NCI-H82 treated with DMSO at 0.1 percent for 48 hours (cell line): Measurements from ENCODE around the gene XPNPEP2.

Experiments used
- DNase-seq: peaks from one replicate; lab custom pipeline; 2025; ENCODE audit not compliant: unreplicated experiment; lab: John Stamatoyannopoulos, UW

The XPNPEP2 gene

DNA sequence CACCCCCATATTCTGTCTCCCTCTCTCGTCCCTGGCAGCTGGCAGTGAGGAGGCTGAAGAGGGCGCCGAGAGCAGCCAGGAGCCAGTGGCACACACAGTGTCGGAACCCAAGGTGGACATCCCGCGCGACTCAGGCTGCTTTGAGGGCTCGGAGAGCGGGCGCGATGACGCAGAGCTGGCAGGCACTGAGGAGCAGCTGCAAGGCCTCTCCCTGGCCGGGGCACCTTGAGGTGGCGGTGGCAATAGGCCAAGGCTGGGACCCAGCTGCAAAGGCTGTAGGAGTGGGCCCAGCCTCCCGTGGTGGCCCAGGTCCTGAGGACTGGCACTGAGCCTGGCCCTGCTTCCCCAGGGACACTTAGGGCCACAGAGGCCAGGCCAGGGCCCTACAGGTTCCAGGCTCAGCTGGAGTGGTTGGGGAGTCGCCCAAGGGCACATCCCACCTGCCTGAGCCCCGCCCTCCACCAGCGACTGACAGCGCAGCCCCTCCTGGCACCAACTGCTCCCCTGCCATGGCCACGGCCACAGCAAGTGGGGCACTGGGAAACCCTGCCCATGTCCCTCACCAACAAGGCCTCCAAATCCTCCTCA lies 54.9 kb downstream of the XPNPEP2 start:
- DNase-seq = no peak

DNA sequence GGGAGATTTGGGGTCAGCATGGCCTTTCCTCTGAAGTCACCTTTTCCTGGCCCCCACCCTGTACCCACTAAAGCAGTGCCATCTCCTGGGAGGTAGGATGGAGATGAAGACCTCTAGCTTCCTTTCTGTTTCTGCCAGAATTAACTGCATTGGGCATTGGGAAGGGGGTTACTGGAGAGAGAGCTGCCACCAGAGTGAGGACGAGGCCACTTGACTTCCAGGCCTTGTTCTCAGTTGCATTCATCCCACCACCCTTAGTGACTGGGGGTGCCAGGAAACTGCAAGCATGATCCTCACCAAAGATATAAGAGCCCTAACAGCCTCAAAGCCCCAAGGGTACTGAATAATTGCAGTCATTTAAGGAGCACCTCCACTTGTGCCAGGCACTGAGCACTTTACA lies 56.8 kb downstream of the XPNPEP2 start:
- DNase-seq = no peak

DNA sequence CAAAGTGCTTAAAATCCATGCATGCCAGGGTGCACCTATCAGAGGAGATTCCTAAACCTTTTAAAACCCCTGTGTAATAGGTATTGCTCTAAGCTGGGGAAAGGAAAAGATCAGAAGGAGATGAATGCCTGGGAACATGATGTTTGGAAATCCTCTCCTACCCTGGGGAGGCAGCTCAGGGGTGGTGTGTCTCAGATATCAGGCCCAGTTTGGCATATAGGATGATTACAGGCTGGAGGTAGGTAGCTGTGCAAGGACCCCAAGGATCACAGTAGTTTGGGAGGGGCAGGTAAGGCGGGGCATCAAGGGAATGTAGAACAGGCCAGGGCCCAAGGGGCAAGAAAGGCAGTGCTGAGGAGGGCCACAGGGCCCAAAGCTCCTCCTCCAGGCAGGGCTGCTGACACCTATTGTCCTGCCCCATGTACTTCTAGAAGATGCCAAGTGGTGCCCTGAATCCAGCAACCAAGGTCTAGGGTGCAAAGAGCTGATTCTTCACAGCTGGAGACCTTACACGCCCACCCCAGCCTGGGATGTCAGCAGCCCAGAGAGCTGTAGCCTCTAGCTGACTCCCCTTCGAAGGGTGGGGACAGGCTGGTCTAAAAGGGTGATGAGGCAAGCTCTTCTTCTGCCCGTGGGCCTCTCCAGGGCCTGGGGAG lies 58.6 kb downstream of the XPNPEP2 start:
- no peak for DNase-seq

DNA sequence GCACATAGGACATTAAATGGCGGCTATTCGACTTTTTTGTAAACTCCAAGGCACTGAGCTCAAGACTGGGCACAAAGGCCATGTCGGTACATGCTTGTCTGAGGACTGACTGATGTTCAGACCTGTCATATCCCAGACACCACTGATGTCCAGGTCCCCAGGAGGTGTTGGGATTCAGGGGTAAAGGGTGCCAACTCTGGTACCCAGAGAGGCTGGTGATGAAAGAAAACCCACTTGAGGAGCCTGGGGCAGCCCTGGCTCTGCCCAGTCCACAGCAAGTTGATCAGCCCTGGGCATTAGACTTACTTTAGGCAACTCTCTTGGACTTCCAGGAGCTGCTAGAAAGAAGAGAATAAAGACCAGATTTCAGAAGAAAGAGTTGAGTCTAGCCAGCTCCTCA lies 59.7 kb downstream of the XPNPEP2 start:
- no peak for DNase-seq

DNA sequence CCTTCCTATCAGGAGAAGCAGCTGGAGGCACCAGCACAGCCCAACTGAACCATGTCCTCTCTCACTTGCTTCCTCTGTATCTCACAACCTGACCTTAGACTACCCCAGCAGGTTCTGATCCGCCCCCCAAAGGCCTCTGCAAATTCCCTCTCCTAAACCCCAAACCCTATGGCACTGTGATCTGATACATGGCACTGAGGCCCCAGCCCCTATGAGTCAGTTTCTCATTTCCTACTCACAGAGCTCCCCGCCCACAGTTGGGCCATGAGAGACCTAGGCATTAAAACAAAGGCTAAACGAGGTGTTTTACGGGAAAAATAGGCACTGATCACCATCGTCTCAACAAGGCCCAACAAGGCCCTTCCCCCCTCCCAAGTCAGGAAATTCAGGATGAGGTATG lies 60.1 kb downstream of the XPNPEP2 start:
- no peak for DNase-seq

DNA sequence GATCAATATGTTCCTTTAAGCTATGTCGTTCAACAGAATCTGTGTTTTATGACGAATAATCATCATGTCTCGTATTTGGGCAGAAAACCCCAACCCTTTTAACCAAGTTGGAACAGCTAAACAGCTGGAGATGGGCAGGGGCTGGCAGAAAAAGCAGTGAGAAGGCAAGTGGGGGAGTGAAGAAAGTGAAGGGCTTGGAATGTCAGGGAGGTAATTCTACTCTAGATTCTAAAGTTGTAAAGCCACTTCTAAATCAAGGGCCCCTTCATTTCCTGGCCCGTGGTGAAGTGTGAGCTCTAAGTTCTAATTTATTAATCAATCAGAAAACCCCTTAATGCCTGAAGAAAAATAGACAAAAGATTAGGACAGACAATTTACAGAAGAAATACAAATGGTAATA lies 61.4 kb downstream of the XPNPEP2 start:
- no peak for DNase-seq

DNA sequence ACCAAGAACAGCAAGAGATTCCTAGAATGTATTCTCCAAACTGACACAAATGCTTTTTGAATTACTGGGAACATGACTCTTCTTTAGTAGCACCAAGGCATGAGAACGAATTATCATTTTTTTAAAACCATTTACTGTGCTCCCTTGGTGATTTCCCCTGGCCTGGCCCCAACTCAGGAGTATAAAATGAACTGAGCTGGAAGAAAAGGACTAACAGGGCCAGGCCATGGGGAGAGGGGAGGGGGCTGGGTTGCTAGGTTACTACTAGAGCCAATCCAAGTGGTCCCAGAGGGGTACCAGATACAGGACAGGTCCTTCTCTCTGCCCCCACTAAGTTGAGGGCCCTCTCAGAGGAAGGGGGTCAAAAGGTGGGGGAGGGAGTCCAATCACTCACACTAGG lies 64.1 kb downstream of the XPNPEP2 start:
- no peak for DNase-seq

DNA sequence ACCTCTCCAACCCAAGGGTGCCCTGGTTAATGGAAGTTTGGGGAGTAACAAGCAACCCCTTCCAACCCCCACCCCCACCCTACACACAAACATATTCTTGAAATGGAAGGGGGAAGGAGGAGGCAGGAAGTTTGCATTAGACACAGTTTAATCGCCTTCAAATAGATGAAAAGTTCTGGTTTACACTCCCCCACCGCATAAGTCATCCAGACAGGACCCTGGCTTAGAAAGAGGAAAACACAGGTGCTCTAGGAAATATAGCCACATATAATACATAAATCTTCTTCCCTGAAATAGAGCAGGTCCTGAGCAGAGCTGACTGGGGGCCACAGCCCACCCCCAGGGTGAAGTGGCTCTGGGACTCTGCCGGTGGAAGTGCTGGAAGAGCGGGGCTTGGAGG lies 66.0 kb downstream of the XPNPEP2 start:
- DNase-seq = no peak

DNA sequence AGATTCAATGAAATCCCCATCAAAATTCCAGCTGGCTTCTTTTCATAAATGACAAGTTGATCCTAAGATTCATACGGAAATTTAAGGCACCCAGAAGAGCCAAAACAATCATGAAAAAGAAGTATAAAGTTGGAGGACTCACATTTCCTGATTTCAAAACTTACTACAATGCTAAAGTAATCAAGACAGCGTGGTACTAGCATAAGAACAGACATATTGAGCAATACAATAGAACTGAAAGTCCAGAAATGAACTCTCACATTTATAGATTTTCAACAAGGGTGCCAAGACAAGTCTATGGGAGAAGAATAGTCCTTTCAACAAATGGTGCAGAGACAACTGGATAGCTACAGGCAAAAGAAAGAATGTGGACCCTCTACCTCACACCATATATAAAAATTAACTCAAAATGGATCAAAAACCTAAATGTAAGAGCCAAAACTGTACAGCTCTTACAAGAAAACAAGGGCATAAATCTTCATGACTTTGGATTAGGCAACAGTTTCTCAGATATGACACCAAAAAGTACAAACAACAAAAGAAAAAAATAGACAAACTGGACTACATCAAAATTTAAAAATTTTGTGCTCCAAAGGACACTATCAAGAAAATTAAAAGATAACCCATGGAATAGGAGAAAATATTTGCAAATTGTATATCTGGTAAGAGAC lies 69.5 kb downstream of the XPNPEP2 start:
- no peak for DNase-seq

DNA sequence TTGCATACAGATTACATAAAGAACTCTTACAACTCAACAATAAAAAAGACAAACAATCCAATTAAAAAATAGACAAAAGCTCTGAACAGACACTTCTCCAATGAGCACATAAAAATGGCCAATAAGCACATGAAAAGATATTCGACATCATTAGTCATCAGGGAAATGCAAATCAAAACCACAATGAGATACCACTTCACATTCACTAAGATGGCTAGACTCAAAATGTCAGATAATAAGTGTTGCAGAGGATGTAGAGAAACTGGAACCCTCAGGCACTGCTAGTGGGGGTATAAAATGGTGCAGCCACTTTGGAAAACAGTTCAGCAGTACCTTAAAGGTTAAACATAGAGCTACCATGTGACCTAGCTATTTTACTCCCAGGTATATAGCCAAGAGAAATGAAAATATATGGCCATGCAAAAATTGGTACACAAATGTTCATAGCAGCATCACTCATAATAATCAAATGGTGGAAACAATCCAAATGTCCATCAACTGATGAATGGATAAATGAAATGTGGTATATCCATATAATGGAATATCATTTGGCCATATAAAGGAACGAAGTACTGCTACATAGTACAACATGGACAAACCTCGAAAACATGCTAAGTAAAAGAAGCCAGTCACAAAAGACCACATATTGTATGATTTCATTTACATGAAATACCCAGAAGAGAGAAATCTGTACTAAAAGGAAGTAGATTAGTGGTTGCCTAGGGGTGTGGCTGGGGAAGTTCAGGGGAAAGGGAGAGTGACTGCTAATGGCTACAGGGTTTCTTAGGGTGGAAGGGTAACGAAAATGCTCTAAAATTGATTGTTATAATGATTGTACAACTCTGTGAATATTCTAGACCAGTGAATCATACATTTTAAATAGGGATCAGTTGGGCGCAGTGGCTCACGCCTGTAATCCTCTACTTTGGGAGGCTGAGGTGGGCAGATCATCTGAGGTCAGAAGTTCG lies 70.3 kb downstream of the XPNPEP2 start:
- no peak for DNase-seq

DNA sequence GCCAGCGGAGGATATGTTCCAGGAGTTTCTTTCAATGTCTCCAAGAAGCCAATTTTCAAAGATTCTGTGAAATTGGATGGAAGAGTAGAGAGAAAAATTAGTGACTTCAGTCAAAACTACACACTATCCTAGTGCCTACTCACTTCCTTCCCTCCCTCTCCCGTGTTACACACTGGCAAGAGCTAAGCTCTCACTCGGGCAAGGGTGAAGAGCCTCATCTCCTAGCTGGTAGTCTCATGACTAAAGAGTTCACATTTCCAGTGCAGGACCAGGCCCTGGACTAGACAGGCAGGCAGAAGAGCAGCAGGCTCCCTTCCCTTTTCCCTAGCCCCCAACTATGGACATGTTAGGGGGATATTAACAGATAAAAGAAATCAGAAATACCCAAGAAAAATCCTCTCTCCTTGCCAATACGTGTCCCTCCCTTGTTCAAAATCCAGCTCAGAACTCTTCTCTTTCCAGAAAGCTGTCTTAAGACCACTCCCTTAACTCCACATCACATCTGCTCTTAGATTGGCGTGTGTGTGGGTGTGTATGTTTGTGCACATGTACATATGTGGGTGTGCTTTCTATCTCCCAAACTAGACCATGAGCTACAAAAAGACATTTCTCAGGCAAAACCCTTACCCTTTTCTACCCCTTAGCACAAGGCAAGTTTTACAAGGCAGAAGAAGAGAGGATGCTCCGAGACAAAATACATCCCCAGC lies 75.0 kb downstream of the XPNPEP2 start:
- no peak for DNase-seq

DNA sequence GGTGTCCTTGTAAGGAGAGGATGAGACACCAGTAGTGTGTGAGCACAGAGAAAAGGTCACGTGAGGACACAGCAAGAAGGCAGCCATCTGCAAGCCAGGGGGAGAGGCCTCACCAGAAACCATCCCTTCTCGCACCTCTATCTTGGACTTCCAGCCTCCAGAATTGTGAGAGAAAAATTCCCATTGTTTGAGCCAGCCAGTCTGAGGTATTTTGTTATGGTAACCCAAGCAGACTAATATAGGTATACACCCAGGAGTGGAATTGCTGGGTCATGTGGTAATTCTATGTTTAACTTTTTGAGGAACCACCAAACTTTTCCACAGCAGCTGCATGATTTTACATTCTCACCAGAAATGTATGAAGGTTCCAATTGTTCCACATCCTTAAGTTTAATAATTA lies 79.3 kb downstream of the XPNPEP2 start:
- no peak for DNase-seq
